Choroid plexus epithelial cell (primary cell): Measurements from ENCODE around the gene PEX7.
"Not testable (repeated sequence)": the region's sequence is repeated elsewhere in the genome, so short reads cannot be mapped to it uniquely, and the experiment has no call there.

ENCODE experiments used
- DNase-seq: peaks from one replicate; pipeline ENCODE4 v3.0.0-alpha.2; 2010; ENCODE audit warnings: low read depth
- H3K4me3 ChIP-seq: 2 replicates; pipeline ENCODE4 v1.5.1; 2011; ENCODE audit warnings: low read depth, mild to moderate bottlenecking, control low read depth, low read length, moderate library complexity
- TF ChIP-seq, protein P1 (sequence below): conservative IDR thresholded peaks from 2 replicates; pipeline ENCODE4 v1.5.1; 2011; ENCODE audit warnings: low read depth, mild to moderate bottlenecking, control low read depth, inconsistent platforms, low read length, moderate library complexity

The PEX7 gene

DNA sequence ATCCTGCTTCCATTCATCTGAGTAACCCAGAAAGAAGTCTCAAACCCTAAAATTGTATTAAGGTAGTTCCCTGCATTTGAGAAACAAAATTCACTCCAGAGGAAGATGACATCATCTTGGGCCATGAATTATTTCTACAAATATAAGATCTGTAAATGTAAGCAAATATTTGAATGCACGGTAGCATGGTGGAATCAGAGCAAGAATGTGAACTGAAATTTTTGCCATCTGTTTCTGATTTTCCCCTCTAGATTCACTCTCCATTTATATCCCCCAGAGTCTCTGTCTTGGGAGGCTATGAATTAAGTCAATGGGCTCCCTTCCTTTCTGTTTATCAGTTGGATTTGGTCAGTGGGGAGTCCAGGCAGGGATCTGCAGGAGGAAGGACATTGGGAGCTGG, 24.3 kb upstream of the PEX7 start:
- no peak overlapping the region for H3K4me3 ChIP-seq
- DNase-seq: no peak
- TF ChIP-seq, protein P1, sequence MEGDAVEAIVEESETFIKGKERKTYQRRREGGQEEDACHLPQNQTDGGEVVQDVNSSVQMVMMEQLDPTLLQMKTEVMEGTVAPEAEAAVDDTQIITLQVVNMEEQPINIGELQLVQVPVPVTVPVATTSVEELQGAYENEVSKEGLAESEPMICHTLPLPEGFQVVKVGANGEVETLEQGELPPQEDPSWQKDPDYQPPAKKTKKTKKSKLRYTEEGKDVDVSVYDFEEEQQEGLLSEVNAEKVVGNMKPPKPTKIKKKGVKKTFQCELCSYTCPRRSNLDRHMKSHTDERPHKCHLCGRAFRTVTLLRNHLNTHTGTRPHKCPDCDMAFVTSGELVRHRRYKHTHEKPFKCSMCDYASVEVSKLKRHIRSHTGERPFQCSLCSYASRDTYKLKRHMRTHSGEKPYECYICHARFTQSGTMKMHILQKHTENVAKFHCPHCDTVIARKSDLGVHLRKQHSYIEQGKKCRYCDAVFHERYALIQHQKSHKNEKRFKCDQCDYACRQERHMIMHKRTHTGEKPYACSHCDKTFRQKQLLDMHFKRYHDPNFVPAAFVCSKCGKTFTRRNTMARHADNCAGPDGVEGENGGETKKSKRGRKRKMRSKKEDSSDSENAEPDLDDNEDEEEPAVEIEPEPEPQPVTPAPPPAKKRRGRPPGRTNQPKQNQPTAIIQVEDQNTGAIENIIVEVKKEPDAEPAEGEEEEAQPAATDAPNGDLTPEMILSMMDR: no peak

DNA sequence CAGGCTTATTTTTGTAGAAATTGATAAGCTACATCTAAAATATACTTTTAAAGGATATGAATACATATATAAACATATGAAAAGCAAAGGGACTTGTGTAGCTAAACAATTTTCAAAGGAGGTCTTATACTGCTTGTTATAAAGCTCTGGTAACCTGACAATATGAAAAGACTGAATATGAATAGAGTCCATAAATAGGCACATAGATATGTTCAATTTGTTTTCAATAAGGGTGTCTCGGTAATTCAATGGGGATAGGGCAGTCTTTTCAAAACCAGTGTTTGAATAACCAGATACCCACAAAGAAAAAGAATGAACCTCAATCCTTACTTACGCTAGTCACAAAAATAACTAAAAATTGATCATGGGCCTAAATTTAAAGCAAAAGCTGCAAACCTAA, 20.8 kb upstream of the PEX7 start:
- no peak for DNase-seq
- TF ChIP-seq, protein P1: no peak
- no peak overlapping the region for H3K4me3 ChIP-seq

DNA sequence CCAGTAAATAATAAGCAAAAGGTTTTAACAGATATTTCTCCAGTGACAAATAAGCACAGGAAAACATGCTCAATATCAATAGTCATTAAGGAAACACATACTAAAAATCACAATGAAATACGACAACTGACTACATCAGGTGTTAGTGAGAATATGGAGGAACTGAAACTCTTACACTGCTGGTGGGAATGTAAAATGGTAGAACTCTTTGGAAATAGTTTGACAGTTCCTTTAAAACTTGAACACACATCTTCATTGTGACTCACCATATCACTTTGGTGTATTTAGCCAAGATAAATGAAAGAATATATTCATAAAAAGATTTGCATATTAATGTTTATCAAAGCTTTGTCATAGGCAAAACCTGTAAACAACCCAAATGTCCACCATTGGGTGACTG, 18.8 kb upstream of the PEX7 start:
- DNase-seq: no peak
- TF ChIP-seq, protein P1: no peak
- H3K4me3 ChIP-seq: no peak overlapping the region

DNA sequence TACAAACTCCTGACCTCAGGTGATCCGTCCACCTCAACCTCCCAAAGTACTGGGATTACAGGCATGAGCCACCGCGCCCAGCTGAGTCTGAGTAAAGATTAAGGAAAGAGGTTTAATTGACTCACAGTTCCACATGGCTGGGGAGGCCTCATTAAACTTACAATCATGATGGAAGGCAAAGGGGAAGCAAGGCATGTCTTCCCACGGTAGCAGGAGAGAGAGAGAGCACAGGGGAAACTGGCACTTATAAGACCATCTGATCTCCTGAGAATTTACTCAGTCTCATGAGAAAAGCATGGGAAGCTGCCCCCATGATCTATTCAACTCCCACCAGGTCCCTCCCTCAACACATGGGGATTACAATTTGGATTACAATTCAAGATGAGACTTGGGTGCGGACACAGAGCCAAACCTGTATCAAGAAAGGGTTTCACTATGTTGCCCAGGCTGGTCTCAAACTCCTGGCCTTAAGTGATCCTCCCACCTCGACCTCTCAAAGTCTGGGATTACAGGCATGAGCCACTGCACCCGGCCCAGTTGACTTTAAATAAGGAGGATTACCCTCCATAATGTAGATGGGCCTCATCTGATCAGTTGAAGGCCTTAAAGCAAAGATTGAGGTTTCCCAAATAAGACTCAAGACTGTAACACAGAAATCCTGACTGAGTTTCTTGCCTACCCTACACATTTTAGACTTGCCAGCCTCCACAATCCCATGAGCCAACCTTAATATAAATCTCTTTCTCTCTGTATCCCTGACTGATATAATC, 13.1 kb upstream of the PEX7 start:
- H3K4me3 ChIP-seq: no peak overlapping the region
- TF ChIP-seq, protein P1: no peak
- DNase-seq: no peak

DNA sequence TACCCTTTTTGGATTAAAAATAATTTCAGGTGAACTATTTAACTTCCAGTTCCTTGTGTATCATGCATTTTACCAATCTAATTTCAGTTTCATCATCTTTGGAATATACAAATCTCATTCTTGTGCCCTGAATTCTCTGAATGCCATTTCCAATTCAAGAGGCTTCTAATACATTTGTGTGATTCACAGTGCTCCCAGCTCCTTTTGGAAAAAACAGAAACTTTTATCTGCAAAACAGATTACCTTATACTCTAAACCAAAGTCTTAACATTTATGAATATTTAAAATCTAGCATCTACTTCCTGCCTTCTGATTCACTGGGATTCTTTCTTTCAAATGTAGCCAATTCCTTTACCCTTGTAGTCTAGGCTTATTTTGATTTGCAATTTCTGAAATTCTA, 11.1 kb upstream of the PEX7 start:
- DNase-seq: no peak

DNA sequence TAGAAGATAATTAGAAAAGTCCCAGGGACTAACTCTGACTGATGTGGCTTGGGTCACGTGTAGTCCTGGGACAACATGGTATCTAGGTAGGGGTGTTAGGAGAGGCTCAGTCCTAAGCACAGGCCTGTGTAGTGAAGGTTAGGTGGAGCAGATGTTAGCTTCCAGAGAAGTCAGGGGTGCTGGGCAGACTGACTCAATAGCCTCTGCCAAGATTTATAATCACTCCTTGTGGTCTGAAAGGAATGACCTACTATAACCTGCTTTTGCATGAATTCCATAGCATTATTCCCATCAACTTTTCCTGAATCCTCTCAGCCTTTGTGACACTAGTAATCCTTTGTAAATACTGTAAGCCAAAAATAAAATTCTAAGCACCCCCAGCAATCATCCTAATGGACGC, 10.2 kb upstream of the PEX7 start:
- TF ChIP-seq, protein P1: no peak
- no peak overlapping the region for H3K4me3 ChIP-seq
- peak; percentile 7 for DNase-seq

More for the DNA sequence above, 11.1 kb upstream of the PEX7 start:
- H3K4me3 ChIP-seq: no peak overlapping the region
- TF ChIP-seq, protein P1: no peak

DNA sequence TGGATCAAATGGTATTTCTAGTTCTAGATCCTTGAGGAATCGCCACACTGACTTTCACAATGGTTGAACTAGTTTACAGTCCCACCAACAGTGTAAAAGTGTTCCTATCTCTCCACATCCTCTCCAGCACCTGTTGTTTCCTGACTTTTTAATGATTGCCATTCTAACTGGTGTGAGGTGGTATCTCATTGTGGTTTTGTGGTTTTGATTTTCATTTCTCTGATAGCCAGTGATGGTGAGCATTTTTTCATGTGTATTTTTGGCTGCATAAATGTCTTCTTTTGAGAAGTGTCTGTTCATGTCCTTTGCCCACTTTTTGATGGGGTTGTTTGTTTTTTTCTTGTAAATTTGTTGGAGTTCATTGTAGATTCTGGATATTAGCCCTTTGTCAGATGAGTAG, 6.8 kb upstream of the PEX7 start:
- DNase-seq, H3K4me3 ChIP-seq: not testable (repeated sequence)

DNA sequence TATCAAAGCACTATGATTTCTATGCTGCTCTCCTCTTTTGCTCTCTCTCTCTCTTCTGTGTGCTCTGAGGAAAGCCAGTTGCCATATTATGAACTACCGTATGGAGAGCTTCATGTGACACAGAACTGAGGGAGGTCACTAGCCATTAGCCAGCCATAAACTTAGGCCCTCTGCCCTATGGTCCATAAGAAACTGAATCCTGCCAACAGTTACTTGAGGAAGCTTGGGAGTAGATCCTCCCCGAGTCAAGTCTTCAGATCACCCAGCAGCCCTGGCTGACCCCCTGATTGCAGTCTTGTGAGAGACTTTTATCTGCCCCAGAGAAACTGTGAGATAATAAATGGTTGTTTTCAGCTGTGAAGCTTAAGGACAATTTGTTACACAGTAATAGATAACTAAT, 5.7 kb upstream of the PEX7 start:
- DNase-seq: no peak
- TF ChIP-seq, protein P1: no peak
- no peak overlapping the region for H3K4me3 ChIP-seq
